Measurements from ENCODE around the gene CEMIP2.

DNA sequence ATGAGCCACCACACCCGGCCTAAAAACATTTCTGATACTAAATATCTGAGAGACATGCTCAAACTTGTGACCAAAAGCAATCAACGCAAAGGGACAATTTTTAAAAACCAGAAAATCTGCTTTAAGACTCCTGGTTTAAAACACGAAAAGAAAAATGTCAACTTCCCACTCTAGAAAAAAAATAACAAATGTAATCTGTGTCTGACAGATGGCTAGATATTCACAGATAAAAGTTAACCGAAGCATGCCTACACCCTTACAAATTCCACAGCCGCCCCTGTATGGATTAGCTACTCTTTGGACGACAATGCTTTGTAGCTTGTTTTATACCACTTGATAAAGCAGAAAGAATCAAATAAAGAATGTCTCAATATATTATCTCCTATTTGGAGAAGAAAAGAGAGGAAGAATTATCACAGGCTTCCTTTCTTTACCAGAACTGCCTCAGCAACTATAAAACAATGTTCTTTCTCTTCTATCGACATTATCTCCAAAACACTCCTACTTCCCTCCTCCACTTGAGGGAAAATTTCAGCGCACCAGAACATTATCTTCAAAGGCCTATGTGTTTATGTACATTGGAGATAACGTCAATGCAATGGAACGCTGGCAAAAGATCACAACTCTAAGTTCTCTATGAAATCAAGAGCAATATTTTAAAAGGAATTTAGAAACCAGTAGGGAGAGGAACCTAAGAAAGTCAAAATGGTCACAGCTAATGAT lies 26.2 kb downstream of the CEMIP2 start:
- TF ChIP-seq SIN3A (IDR thresholded peaks at IDR 0.05; ENCODE audit: borderline replicate concordance, insufficient read depth, low read depth, low read length): no peak
- TF ChIP-seq REST (IDR thresholded peaks at IDR 0.05; ENCODE audit: insufficient read depth in 1 of 2, low read depth in 2 of 2, low read length in 1 of 2): no peak
- no peak for TF ChIP-seq POLR2AphosphoS5 (IDR thresholded peaks at IDR 0.05; ENCODE audit: low read depth, low read length)
- no peak for TF ChIP-seq CTCF (IDR thresholded peaks at IDR 0.05)

All from Panc1 (cell line).